GM21619 (cell line): ENCODE data around the gene TMEM107.

Experiments used
- ATAC-seq: cut with Tn5 transposase; IDR thresholded peaks from one replicate; pipeline ENCODE4 v1.9.1; 2021; ENCODE audit not compliant: unreplicated experiment

The TMEM107 gene

GRCh38 chr17:8138672-8139371, 37.4 kb downstream of the TMEM107 start:
- ATAC-seq, result peak; percentile 75

- no peak for ATAC-seq
Measured at GRCh38 chr17:8138374-8138671, 37.9 kb downstream of the TMEM107 start.

GRCh38 chr17:8137645-8138373, 38.4 kb downstream of the TMEM107 start:
- ATAC-seq, result no peak

- ATAC-seq, result no peak
Measured at GRCh38 chr17:8133941-8134340, 42.2 kb downstream of the TMEM107 start.

GRCh38 chr17:8133399-8133798, 42.8 kb downstream of the TMEM107 start:
- no peak for ATAC-seq

- no peak for ATAC-seq
Measured at GRCh38 chr17:8131844-8132441, 44.2 kb downstream of the TMEM107 start.

GRCh38 chr17:8128125-8128784, 47.9 kb downstream of the TMEM107 start:
- ATAC-seq, result no peak

- no peak for ATAC-seq
Measured at GRCh38 chr17:8126491-8127066, 49.6 kb downstream of the TMEM107 start.

- no peak for ATAC-seq
Measured at GRCh38 chr17:8125947-8126490, 50.2 kb downstream of the TMEM107 start.

- ATAC-seq, result no peak
Measured at GRCh38 chr17:8125154-8125946, 50.8 kb downstream of the TMEM107 start.

GRCh38 chr17:8124350-8125153, 51.6 kb downstream of the TMEM107 start:
- ATAC-seq, result no peak

- no peak for ATAC-seq
Measured at GRCh38 chr17:8123695-8124349, 52.4 kb downstream of the TMEM107 start, which contains the start of gene HES7. Gene HES7, minus strand, starts transcription at chr17:8124106. Its CDS starts 22 bp downstream, at chr17:8124084.

- ATAC-seq, result no peak
Measured at GRCh38 chr17:8122924-8123694, 53.1 kb downstream of the TMEM107 start.
